Measurements from ENCODE around the gene TUBB8. TPM values are rescaled to one million over a fixed set of nuclear protein-coding genes. Genes with fewer than 3 reads are reported as not detected.

Gene TUBB8
- total RNA-seq, 1 donor from 2014 or later, result not detected

DNA sequence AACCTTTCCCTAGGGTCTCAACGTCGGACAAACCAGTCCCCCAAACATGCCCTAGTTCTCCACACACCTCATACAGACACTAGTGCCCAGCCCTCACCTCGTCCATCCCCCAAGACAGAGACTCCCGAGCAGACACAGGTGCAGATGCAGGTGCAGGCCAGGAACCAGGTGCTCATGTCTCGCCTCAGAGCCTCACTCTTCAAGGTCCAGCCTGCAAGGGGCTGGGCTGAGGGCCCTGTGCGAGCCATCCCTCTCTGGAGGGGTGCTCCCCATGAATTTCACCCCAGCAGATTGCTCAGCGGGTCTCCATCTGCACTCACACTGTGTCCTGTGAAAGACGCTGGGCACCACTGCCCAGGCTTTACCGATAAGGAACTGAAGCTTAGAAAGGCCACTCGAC lies 36.9 kb upstream of the TUBB8 start:
- no peak for DNase-seq (ENCODE audit: low read depth)
- H3K36me3 ChIP-seq (ENCODE audit: control insufficient read depth, insufficient read depth, low read length), result no peaks in the 10 kb centered on the region
- H3K4me3 ChIP-seq (ENCODE audit: low read depth, low read length), result no peak overlapping the region
- no peaks in the 10 kb centered on the region for H3K27me3 ChIP-seq (ENCODE audit: control insufficient read depth, insufficient read depth, low read length)
- no peak for FAIRE-seq
- TF ChIP-seq, protein P1, sequence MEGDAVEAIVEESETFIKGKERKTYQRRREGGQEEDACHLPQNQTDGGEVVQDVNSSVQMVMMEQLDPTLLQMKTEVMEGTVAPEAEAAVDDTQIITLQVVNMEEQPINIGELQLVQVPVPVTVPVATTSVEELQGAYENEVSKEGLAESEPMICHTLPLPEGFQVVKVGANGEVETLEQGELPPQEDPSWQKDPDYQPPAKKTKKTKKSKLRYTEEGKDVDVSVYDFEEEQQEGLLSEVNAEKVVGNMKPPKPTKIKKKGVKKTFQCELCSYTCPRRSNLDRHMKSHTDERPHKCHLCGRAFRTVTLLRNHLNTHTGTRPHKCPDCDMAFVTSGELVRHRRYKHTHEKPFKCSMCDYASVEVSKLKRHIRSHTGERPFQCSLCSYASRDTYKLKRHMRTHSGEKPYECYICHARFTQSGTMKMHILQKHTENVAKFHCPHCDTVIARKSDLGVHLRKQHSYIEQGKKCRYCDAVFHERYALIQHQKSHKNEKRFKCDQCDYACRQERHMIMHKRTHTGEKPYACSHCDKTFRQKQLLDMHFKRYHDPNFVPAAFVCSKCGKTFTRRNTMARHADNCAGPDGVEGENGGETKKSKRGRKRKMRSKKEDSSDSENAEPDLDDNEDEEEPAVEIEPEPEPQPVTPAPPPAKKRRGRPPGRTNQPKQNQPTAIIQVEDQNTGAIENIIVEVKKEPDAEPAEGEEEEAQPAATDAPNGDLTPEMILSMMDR (IDR thresholded peaks at IDR 0.05; ENCODE audit: insufficient read depth, low read length, severe bottlenecking), result no peak

DNA sequence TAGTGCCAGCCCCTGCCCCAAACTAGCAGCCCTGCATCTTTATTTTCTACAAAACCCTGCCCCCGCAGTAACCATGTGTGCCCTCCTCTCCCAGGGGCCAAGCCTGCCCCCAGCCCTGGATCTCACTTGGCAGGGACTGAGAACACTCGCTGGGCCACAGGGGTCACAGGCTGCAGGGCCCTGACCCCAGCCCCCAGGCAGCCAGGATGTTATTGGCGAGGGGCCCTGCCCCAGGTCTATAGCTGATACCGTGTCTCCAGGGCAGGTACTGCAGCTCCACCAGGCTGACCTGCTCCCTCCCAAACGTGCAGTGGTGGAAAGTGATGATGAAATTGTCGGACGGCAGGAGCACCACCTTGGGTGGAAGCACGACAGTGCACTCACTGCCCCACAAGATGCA lies 35.9 kb upstream of the TUBB8 start:
- no peaks in the 10 kb centered on the region for H3K36me3 ChIP-seq (ENCODE audit: control insufficient read depth, insufficient read depth, low read length)
- TF ChIP-seq, protein P1 (IDR thresholded peaks at IDR 0.05; ENCODE audit: insufficient read depth, low read length, severe bottlenecking), result no peak
- H3K27me3 ChIP-seq (ENCODE audit: control insufficient read depth, insufficient read depth, low read length), result no peaks in the 10 kb centered on the region
- DNase-seq (ENCODE audit: low read depth) (no peak), FAIRE-seq (no peak)
- H3K4me3 ChIP-seq (ENCODE audit: low read depth, low read length), result no peak overlapping the region

DNA sequence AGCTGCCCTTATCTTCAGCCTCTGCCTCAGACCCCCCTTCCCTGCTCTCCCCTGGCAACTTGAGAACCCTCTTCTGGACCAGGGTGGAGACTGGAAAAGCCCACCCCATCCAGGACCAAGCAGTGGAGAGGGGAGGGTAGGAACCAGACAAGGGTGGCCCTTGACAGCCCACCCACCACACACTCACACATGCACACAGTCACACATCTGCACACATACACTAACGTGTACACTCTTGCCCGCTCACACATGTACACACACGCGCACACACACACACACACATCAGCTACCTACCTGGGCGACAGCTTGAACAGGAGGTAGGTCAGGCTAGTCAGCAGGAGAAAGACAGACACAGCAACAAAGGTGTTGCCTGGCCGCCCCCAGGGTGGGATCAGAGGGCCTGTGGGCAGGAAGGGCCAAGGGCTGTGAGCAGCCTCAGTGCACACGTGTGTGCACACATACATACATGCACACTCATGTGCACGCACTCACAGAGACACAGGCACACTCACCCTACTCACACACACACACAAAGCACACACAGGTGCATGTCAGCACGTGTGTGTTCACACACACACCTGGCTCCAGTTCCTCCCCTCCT lies 34.9 kb upstream of the TUBB8 start:
- no peak for DNase-seq (ENCODE audit: low read depth)
- TF ChIP-seq, protein P1 (IDR thresholded peaks at IDR 0.05; ENCODE audit: insufficient read depth, low read length, severe bottlenecking), result no peak
- Histone ChIP-seq H3K4me3 (ENCODE audit: low read depth, low read length) (no peak overlapping the region), H3K36me3 (ENCODE audit: control insufficient read depth, insufficient read depth, low read length) (no peaks in the 10 kb centered on the region), H3K27me3 (ENCODE audit: control insufficient read depth, insufficient read depth, low read length) (no peaks in the 10 kb centered on the region)
- peak; percentile 60 for FAIRE-seq

DNA sequence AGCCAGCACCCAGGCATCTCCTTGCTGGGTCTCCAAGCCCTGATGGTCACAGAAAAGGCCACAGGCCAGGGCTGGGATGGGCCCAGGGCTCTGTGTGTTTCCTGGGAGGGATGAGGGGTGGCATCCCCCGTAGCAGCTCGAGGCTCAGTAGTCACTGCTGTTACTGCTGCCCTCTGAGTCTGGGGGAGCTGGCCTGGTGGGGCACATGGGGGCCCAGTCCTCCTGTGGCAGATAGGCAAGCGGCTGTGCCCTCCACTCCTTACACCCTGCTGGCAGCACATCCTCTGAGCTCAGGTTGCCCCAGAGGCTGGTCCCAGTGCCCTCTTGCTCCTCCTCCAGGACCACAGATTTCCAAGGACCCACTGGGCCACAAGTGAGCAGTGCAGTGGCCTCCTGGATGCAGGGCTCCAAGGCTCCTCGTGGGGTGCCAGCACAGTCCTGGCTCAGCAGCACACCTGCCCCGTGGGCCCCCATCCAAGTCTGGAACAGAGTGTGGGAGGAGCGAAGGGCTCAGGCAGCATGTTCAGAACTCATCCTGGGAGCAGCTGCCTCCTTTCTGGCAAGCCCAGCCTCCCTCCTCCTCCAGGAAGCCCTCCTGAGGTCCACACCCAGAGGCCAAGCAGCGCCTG lies 31.5 kb upstream of the TUBB8 start:
- no peak for DNase-seq (ENCODE audit: low read depth)
- H3K4me3 ChIP-seq (ENCODE audit: low read depth, low read length), result no peak overlapping the region
- TF ChIP-seq, protein P1 (IDR thresholded peaks at IDR 0.05; ENCODE audit: insufficient read depth, low read length, severe bottlenecking), result no peak

DNA sequence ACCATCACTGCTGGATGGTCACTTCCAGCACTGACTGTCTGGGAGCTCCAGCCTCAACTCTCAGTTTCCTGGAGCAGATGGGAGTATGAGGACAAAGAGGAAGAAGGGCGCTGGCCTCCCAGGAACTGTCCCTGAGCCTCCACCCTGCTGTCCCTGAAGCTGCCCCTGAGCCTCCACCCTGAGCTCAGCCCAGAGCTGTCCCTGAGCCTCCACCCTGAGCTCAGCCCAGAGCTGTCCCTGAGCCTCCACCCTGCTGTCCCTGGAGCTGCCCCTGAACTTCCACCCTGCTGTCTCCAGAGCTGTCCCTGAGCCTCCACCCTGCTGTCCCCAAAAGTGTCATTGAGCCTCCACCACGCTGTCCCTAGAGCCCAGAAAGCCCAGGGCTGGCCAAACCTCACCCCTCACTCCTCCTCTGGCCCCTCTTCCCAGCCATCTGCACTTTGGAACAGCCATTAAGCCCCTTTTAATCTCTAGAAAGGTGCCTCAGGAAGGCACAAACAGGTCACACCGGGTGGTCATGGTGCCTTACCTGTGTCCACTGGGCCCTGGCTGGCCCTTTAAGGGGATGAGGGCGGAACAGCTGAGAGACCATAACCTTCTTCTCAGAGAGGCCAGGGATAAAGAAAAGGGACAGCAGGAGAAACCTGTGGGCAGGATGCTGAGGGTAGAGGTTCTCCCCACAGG lies 30.6 kb upstream of the TUBB8 start:
- H3K4me3 ChIP-seq (ENCODE audit: low read depth, low read length), result no peak overlapping the region
- DNase-seq (ENCODE audit: low read depth) (no peak), FAIRE-seq (no peak)
- TF ChIP-seq, protein P1 (IDR thresholded peaks at IDR 0.05; ENCODE audit: insufficient read depth, low read length, severe bottlenecking), result no peak
- H3K27me3 ChIP-seq (ENCODE audit: control insufficient read depth, insufficient read depth, low read length), result no peaks in the 10 kb centered on the region
- H3K36me3 ChIP-seq (ENCODE audit: control insufficient read depth, insufficient read depth, low read length), result no peaks in the 10 kb centered on the region

More for the DNA sequence above, 31.5 kb upstream of the TUBB8 start:
- FAIRE-seq, result no peak
- Histone ChIP-seq H3K36me3 (ENCODE audit: control insufficient read depth, insufficient read depth, low read length) (no peaks in the 10 kb centered on the region), H3K27me3 (ENCODE audit: control insufficient read depth, insufficient read depth, low read length) (no peaks in the 10 kb centered on the region)

Data from bronchial epithelial cell (primary cell).